AML-193 (cell line): Measurements from ENCODE around the gene NEK8.

Source experiments
- DNase-seq, 2 experiments: peaks; one replicate each; lab custom pipeline; 2025; lab: John Stamatoyannopoulos, UW

Gene NEK8

GRCh38 chr17:28728364-28729200 is at the start of gene NEK8:
Gene NEK8 (plus strand): TSS chr17:28728788. CDS start chr17:28728814, 26 bp downstream.
- peak; percentile 98 for DNase-seq

GRCh38 chr17:28682655-28683054 is 45.9 kb upstream of the NEK8 start:
- DNase-seq: no peak

GRCh38 chr17:28684963-28685362 is 43.6 kb upstream of the NEK8 start:
- DNase-seq: no peak

- DNase-seq: no peak
Measured at GRCh38 chr17:28685366-28685765, 43.2 kb upstream of the NEK8 start.

- no peak for DNase-seq
Measured at GRCh38 chr17:28686296-28686695, 42.3 kb upstream of the NEK8 start.

GRCh38 chr17:28688481-28688880 is 40.1 kb upstream of the NEK8 start:
- DNase-seq: no peak

- DNase-seq: no peak
Measured at GRCh38 chr17:28689011-28689410, 39.6 kb upstream of the NEK8 start.

GRCh38 chr17:28693869-28694268 is 34.7 kb upstream of the NEK8 start:
- no peak for DNase-seq

- DNase-seq: peak in 1 of 2 experiments; percentile 12
Measured at GRCh38 chr17:28698253-28698941, 30.2 kb upstream of the NEK8 start.

GRCh38 chr17:28700278-28700677 is 28.3 kb upstream of the NEK8 start:
- no peak for DNase-seq

- no peak for DNase-seq
Measured at GRCh38 chr17:28700830-28701492, 27.6 kb upstream of the NEK8 start.

GRCh38 chr17:28702026-28702751 is 26.4 kb upstream of the NEK8 start:
- no peak for DNase-seq

GRCh38 chr17:28702752-28703150 is 25.8 kb upstream of the NEK8 start:
- DNase-seq: no peak

GRCh38 chr17:28703552-28704218 is 24.9 kb upstream of the NEK8 start:
- no peak for DNase-seq

- DNase-seq: no peak
Measured at GRCh38 chr17:28704219-28704858, 24.2 kb upstream of the NEK8 start.

- no peak for DNase-seq
Measured at GRCh38 chr17:28705074-28705659, 23.4 kb upstream of the NEK8 start.

GRCh38 chr17:28705728-28706334 is 22.8 kb upstream of the NEK8 start:
- no peak for DNase-seq

- no peak for DNase-seq
Measured at GRCh38 chr17:28706471-28707338, 21.9 kb upstream of the NEK8 start.

GRCh38 chr17:28707339-28707720 is 21.3 kb upstream of the NEK8 start:
- no peak for DNase-seq
